C4-2B (cell line): Measurements from ENCODE around the gene NCOA1.
"Not testable (repeated sequence)": the region's sequence is repeated elsewhere in the genome, so short reads cannot be mapped to it uniquely, and the experiment has no call there.

Experiments
- H3K27ac ChIP-seq: fragments of 450-650 bp; 2 replicates; pipeline ENCODE4 v1.5.1; 2017
- ZFX ChIP-seq: fragments of 450-650 bp; IDR thresholded peaks from 2 replicates; pipeline ENCODE4 v1.6.1; 2017
- TF ChIP-seq, protein P1 (sequence below): fragments of 450-650 bp; conservative IDR thresholded peaks from 2 replicates; pipeline ENCODE4 v1.5.1; 2017; ENCODE audit warnings: mild to moderate bottlenecking

Gene NCOA1

DNA sequence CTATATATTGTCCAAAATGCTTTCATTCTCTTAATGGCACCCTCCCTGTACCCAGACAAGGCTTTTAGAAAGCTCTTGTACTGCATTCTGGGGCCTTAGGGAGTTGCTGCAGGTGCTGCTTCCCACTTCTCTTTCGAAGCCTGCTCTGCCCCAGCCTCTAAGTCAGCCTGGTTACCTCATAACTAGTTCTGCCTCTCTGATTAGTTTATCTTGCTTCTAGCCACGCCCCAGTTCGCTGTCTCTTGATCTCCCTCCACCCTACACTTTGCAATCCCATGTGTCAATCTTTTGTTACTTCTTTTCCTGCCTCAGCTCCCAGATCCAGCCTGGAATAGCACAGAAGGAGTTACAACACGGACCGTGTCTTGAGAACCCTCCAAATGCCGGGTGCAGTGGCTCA is 13.8 kb upstream of the NCOA1 start:
- TF ChIP-seq, protein P1, sequence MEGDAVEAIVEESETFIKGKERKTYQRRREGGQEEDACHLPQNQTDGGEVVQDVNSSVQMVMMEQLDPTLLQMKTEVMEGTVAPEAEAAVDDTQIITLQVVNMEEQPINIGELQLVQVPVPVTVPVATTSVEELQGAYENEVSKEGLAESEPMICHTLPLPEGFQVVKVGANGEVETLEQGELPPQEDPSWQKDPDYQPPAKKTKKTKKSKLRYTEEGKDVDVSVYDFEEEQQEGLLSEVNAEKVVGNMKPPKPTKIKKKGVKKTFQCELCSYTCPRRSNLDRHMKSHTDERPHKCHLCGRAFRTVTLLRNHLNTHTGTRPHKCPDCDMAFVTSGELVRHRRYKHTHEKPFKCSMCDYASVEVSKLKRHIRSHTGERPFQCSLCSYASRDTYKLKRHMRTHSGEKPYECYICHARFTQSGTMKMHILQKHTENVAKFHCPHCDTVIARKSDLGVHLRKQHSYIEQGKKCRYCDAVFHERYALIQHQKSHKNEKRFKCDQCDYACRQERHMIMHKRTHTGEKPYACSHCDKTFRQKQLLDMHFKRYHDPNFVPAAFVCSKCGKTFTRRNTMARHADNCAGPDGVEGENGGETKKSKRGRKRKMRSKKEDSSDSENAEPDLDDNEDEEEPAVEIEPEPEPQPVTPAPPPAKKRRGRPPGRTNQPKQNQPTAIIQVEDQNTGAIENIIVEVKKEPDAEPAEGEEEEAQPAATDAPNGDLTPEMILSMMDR, result no peak
- TF ChIP-seq ZFX, result no peak
- H3K27ac ChIP-seq, result no peak overlapping the region

DNA sequence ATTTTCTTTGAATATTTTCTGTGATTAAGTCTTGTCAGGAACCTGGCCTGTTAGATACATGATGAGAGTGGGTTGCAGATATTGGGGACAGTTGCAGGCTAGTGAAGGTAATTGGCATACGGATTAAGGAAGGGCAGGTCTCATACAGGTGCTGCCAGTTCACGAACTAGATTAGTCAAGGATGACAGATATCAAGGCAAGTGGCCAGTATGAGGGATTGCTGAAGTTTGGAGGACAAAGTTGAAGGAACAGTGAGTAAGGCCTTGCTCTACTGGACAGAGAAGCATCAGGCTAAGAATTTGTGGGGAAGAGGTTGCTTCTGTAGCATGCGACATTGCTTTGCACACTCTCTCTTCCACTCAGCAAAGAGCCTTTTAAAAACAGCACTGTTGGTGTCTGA is 12.8 kb upstream of the NCOA1 start:
- TF ChIP-seq, protein P1, result no peak
- no peak for TF ChIP-seq ZFX
- no peak overlapping the region for H3K27ac ChIP-seq

DNA sequence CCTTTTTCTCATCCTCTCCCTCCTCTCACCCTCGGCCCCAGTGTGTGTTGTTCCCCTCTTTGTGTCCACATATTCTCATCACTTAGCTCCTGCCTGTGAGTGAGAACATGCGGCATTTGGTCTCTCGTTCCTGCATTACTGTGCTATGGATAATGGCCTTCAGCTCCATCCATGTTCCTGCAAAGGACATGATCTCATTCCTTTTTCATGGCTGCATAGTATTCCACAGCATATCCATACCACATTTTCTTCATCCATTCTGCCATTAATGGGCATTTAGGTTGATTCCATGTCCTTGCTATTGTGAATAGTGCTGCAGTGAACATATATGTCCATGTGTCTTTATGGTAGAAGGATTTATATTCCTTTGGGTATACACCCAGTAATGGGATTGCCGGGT is 10.8 kb upstream of the NCOA1 start:
- H3K27ac ChIP-seq, result no peak overlapping the region
- TF ChIP-seq ZFX, result no peak
- TF ChIP-seq, protein P1, result no peak

DNA sequence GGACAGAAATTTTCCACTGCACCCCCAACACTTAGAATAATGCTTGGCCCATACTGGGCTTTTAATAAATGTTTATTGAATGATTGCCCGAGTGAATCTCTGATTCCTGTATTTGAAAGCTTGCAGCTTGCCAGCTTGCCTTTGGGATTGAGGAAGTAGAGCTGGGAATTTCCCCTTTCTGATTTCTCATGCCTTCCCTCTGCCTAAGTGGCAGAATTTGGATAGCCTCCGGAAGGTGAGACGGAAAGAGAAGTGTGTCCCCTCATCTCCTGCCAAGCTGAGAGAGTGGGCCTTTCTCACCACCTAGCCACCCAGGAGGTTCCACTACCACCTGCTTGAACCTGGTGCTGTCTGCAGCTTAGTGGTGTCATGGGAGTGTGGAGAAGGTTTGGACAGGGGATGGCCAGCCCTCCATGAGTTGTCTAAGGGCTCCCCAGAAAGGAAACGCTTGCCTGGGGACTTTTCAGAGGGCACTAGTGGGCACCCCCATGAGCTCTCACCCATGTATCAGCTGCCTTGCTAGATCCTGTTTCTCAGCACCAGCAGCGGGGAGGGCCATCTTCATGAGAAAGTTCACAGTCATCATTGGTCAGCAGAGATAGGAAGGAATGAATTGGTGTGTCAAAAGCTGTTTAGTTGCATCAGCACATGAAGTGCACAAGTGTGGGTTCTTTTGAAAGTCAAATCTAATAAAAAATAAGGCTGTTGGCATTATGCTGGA is 8.6 kb upstream of the NCOA1 start:
- H3K27ac ChIP-seq, result peak overlapping the region; percentile 56
- TF ChIP-seq, protein P1, result no peak
- TF ChIP-seq ZFX, result no peak

DNA sequence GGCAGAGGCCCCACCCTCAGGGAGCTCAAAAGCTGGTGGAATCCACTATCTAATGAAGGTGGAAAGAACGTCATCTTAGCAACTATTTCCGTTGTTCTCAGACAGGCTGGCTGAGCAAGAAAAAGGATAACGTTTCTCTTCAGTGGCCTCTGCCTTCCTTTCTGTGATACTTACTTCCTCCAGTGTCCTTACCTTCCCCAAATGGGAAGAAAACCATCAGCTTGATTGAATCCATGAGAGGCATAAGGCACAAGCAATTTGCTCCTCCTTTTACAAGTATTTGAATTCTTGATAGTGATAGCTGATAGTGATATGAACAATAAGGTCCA is 8.1 kb upstream of the NCOA1 start:
- TF ChIP-seq, protein P1, result no peak
- no peak for TF ChIP-seq ZFX
- H3K27ac ChIP-seq, result peak overlapping the region; percentile 56

DNA sequence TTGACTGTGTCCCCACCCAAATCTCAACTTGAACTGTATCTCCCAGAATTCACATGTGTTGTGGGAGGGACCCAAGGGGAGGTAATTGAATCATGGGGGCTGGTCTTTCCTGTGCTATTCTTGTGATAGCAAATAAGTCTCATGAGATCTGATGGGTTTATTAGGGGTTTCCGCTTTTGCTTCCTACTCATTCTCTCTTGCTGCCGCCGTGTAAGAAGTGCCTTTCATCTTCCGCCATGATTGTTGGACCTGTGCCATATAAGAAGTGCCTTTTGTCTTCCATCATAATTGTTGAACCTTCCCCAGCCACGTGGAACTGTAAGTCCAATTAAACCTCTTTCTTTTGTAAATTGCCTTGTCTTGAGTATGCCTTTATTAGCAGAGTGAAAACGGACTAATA is 6.4 kb upstream of the NCOA1 start:
- not testable (repeated sequence) for H3K27ac ChIP-seq

DNA sequence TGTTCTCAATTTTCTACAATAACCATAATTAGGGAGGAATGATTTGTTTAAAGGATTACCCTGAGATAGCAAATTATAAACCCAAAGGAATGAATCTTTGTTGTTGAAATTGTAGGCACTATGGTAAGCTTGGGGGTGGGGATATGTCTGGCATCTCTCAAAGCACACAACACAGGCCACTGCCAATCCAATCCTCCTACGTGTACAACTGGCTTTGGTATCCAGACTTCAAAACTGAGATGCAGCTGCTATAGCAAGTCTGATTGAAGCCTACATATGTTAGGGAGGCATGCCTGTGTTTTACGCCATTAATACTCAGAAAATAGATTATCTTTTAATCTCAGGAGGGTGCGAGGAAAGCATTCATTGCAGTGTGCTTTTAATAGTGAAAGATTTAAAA is 5.9 kb upstream of the NCOA1 start:
- H3K27ac ChIP-seq, result no peak overlapping the region
- TF ChIP-seq, protein P1, result no peak
- TF ChIP-seq ZFX, result no peak

DNA sequence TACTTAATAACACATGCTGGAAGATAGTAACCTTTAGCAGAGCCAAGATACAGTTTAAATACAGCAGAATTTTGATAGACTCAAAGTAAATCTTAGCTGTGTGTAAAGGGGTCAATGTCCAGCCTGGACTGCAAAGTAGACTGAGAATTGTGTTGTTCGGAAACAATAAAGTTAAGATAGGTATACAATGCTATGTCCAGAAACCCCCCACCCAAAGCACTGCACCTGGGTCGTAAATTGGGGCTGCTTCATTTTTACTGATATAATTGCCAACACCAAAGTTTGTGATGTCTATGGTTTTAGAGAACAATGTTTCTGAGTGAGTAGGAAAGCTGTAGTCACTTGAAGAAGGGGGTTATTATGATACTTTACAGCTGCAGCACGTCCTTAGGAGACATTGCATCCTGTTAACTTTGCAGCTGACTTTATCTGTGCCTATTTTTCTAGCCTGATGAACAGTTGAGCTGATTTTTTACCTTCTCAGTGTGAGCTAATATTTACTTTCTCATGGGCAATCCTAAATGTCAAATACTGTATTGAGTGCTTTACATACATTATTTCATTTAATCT is 4.3 kb upstream of the NCOA1 start:
- no peak for TF ChIP-seq ZFX
- TF ChIP-seq, protein P1, result no peak
- no peak overlapping the region for H3K27ac ChIP-seq
